Measurements from ENCODE around the gene PLEKHB2.
"Not testable (repeated sequence)": the region's sequence is repeated elsewhere in the genome, so short reads cannot be mapped to it uniquely, and the experiment has no call there.

The PLEKHB2 gene

GRCh38 chr2:131093696-131094462 is 11.3 kb upstream of the PLEKHB2 start:
- DNase-seq, result peak in 25 of 58 donors; percentile 53 to 93 (median 78)

- DNase-seq, result peak in 1 of 58 donors; percentile 2
Observed at GRCh38 chr2:131094463-131095281, 10.5 kb upstream of the PLEKHB2 start.

- no peak for DNase-seq
Observed at GRCh38 chr2:131103165-131103564, 2.0 kb upstream of the PLEKHB2 start.

DNA sequence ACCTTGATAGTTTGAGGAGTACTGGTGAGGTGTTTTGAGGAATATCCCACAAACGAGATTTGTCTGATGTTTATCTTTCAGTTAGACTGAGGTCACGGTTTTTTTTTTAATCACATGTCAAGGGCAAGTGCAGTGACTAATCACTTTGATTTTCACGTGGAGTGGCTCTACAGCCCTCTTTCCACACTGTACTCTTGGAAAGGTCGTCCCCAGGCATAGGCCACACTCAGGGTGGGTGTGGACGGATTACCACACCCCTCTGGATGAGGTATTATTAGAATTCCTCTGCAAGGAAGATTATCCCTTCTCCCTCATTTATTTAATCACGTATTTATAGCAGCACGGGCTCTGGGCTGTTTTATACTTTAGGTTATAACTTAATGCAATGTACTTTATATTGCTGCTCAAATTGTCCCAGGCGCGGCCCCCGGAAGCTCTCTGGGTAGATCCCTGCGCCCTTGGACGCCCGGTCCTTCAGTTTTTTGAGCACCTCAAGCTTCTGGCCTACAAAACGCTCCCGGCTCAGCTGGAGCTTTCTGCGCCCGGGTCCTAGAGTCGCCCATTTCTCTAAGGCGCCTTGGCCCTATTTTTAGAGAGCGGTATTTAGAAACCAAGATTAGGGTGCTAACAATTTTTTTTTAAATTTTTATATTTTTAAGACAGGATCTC is 515 bp upstream of the PLEKHB2 start:
- DNase-seq, result peak in 32 of 58 donors; percentile 50 to 92 (median 80)

DNA sequence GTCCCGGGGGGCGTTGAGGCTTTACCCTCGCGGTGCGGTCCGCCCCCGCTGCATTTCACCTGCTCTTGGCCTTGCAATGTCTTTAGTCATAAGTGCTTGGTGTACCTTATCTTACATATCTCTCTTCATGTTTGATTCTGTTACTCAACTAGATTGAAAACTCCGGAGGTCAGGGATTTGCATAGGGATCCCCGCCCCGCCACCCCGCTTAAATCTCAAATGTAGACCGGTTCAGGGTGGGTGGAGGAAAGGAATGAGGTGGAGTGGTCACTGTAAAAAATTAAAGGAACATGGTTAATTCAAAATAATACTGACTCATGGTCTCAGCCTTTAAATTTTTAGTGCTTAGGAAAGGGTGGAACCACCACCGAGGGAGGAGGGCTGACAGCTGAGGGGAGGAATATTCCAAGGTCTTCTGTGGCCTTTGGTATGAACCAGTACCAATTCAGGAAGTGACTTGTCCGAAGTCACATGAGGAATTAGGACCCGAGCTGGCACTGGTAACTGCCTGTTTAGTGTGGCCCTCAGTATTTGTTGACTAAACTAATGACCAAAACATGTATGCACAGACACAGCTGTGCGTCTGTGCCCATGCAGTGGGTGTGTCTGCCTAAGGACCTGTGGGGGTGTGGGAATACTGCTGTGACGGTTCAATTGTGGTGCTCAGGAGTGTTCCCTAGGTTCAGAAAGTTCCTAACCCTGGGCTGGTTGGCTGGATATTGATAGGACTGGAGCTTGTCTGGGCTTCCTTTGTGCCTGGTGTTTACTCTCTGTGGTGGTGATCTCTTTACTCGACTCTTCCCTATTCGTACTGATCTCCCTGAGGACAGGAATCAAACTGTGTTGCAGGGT is 1.0 kb downstream of the PLEKHB2 start:
- peak in 3 of 58 donors; percentile 1 to 22 (median 22) for DNase-seq

DNA sequence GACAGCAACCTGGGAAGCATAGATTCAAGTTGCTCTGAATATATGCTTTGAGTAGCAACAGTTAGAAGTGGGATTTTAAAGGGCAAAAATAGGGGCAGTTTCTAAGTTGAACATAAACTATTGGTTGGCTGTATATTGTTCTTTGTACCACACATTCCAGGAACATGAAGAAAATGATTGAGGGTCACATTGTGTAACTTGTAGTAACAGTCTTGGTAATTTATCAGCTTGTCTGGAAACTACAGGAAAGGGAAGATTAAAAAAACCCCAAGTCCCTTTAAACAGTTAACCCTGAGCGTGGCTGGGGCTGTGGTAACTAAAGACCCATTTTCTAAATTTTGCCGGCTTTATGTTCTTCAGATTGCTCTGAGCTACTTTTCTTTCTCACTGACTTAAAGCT is 7.4 kb downstream of the PLEKHB2 start:
- no peak for DNase-seq

DNA sequence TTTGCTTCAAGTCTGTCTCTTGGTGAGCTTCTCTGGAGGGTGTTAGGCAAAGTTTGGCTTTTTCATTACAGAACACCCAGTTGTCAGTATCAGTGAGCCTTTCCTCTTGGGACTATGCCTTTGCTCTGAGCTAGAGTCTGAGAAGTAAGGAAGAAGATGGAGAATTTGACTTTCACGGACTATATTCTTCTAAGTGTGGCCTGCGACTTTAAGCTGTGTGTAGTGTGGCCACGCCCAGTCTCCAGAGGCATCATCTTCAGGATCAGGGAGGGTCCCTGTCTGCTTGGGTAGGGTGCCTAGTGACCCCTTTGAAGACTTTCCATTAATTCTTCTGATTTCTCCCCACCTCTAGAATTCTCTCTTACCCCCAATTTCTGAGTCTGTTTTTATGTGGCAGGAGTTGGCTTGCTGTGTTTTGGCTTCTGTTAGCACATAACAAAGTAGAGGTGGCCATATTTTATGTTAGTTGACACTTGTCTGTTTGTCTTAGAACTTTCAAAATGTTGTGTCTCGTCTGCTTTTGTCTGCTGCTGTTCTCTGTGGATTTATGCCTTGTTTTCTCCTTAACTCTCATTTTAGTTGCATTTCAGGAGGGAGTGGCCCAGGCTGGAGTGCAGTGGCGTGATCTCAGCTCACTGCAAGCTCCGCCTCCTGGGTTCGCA is 8.6 kb downstream of the PLEKHB2 start:
- no peak for DNase-seq

DNA sequence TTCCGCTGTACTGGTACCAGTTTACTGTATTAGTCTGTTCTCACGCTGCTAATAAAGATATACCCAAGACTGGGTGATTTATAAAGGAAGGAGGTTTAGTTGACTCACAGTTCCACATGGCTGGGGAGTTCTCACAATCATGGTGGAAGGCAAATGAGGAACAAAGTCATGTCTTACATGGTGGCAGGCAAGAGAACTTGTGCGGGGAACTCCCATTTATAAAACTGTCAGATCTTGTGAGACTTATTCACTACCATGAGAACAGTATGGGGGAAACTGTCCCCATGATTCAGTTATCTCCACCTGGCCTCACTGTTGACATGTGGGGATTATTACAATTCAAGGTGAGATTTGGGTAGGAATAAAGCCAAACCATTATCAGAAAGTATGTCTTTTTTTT is 9.8 kb downstream of the PLEKHB2 start:
- DNase-seq, result not testable (repeated sequence)

GRCh38 chr2:131115752-131116151 is 10.6 kb downstream of the PLEKHB2 start:
- DNase-seq, result no peak

GRCh38 chr2:131120815-131121317 is 15.7 kb downstream of the PLEKHB2 start:
- DNase-seq, result no peak

DNA sequence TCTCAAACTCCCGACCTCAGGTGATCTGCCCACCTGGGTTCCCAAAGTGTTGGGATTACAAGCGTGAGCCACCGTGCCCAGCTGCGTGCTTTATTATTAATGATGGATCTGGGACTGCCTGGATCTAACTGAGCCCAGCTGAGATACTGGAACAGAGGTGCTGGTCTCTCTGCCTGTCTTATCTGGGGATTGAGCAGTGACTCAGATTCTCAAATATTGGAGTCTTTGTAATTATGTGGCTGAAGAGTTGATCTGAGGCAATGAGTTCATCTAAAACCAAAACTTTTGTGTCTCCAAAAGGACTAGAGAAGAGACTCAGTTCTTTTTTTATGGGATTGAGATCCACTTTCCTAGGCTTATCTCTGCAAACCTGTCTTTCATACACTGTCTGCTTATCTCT is 16.3 kb downstream of the PLEKHB2 start:
- DNase-seq, result no peak

GRCh38 chr2:131122496-131122895 is 17.4 kb downstream of the PLEKHB2 start:
- DNase-seq, result no peak

DNA sequence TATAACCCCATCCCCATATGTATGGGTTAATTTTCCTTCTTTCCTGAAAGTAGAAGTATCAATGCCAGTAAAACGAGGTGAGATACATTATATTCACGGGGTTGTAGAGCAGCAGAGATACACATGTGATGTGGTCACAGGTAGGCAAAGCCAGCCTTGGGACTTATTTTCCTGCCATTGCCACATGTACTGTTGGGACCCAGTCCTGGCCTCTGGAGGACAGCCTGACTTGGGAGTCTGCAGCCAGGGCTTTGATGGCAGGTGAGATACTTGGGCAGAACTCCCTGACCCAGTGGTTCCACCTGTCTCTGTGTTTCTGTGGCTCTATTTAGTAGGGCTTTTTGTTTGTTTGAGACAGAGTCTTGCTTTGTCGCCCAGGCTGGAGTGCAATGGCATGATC is 18.1 kb downstream of the PLEKHB2 start:
- no peak for DNase-seq

DNA sequence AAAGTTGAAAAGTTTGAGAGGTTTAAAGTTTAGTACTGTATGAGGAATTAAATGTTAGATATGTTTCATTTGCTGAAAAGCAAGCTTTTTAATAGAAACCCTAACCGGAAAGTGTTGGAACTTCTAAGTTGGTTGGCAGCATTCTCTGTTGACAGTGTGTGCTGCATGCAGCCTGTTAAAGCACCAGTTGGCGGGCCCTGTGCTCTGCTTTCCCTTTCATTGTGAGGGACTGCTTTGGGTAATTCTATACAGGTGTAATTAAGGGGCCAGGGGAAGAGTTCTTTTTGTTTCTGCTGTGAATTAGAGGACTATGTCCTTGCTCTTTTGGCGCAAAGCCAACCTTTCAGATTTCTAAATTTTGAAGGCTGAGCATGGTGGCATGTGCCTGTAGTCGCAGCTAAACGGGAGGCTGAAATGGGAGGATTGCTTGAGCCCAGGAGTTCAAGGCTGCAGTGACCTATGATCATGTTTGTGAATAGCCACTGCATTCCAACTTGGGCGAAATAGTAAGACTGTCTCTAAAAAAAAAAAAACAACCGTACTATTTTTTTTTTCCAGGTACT is 20.1 kb downstream of the PLEKHB2 start:
- peak in 8 of 58 donors; percentile 8 to 30 (median 16) for DNase-seq

DNA sequence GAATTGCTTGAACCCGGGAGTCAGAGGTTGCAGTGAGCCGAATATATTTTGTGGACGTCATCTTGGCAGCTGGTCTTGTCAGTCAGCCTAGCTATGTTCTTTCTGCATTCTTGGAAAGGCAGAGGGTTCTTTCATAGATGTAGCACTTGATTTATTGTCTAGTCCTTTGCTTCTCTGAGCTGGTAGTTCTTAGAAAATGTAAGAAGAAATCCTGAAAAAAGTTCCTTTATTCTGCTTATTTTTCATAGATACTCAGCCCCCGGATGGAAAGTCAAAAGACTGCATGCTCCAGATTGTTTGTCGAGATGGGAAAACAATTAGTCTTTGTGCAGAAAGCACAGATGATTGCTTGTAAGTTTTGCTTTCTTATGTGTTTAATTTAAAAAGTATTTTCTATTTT is 21.3 kb downstream of the PLEKHB2 start:
- peak in 1 of 58 donors; percentile 17 for DNase-seq

DNA sequence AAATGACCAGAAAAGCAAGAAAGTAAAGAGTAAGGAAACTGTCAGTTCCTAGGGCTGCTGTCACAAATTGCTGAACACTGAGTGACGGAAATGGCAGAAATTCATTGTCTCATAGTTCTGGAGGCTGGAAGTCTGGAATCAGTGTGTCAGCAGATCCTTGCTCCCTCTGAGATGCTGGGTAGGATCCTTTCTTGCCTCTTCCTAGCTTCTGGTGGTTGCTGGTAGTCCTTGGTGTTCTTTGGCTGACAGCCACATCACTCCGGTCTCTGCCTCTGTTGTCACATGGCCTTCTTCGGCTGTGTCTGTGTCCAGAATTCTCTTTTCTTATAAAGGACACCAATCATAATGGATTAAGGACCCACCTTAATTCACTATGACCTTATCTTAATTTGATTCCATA is 21.9 kb downstream of the PLEKHB2 start:
- peak in 7 of 58 donors; percentile 21 to 37 (median 22) for DNase-seq

DNA sequence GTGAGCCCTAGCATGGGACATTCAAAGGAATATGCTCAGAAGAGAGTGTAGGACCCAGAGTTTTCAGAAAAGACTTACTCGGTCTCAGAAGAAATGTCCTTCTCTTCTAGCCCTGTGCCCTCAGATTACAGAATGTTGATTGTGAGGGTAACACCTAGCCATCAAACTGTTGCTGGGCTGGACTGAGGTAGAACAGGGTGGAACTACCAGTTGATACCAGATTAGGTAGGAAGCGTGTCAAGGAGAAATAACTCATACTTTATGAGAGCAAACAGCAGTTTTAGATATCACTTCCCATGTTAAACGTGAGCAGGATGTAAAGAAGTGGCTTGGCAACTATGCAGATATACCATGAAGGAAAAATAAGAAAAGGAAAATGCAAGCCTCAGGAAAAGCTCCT is 22.8 kb downstream of the PLEKHB2 start:
- no peak for DNase-seq

DNA sequence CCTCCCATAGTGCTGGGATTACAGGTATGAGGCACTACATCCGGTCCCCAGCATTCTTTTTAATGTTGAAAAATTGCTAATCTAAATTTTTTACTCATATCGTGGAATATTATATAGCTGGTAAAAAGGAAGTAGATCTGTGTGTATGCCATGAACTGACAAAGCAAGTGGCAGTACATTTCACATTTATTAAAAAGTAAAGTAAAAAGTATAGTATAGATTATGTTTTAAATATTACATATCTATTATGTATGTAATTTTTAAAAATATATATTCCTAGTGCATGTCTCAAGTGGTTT is 25.1 kb downstream of the PLEKHB2 start:
- no peak for DNase-seq

DNA sequence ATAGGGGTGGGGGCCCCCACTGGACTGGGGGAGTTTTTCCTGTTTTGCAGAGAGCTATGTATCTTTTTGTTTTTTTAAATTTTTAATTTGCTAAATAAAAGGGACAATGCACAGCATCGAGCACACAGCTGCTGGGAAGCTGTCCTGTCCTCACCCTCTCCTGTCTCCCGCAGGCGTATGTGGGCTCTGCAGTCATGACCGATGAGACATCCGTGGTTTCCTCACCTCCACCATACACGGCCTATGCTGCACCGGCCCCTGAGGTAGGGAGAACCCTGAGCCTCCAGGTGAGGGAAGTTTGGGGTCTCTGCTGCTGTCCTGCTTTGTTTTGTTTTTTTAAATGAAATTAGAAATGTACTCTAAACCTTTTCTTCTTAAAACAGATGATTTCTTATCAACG is 27.6 kb downstream of the PLEKHB2 start:
- no peak for DNase-seq

DNA sequence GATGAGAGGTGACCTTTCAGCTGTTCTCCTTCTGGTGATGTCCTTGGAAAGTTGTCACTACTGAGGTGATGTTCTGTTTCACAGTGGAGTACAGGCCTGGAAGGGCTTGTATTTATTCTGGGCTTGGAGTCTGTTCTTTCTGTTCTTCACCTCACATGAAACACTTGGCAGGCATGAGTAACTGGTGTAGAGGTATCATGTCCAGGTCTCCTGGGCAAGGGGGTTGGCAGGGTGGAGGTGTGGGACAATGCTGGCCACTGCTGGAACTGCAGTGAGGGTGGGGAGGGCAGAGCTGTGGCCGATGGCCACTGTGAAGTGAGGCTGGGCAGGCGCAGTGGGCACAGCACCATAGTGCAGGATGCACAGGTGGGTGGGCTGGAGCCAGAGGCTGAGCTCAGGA is 35.4 kb downstream of the PLEKHB2 start:
- no peak for DNase-seq

All from anterior cingulate cortex (tissue), 58 donors.